MV-4-11 (cell line): ENCODE data around the gene PLXNB3.

ENCODE experiments used
- DNase-seq: peaks from one replicate; lab custom pipeline; 2025; lab: John Stamatoyannopoulos, UW

The PLXNB3 gene

GRCh38 chrX:153773741-153774575 is 9.9 kb downstream of the PLXNB3 start:
- DNase-seq = no peak

- no peak for DNase-seq
These were observed 10.7 kb downstream of the PLXNB3 start for GRCh38 chrX:153774576-153775292.

- DNase-seq = no peak
These were observed 11.5 kb downstream of the PLXNB3 start for GRCh38 chrX:153775293-153776119.

GRCh38 chrX:153776120-153776599 is 12.1 kb downstream of the PLXNB3 start:
- no peak for DNase-seq

GRCh38 chrX:153776611-153777045 is 12.6 kb downstream of the PLXNB3 start:
- DNase-seq = no peak

DNA sequence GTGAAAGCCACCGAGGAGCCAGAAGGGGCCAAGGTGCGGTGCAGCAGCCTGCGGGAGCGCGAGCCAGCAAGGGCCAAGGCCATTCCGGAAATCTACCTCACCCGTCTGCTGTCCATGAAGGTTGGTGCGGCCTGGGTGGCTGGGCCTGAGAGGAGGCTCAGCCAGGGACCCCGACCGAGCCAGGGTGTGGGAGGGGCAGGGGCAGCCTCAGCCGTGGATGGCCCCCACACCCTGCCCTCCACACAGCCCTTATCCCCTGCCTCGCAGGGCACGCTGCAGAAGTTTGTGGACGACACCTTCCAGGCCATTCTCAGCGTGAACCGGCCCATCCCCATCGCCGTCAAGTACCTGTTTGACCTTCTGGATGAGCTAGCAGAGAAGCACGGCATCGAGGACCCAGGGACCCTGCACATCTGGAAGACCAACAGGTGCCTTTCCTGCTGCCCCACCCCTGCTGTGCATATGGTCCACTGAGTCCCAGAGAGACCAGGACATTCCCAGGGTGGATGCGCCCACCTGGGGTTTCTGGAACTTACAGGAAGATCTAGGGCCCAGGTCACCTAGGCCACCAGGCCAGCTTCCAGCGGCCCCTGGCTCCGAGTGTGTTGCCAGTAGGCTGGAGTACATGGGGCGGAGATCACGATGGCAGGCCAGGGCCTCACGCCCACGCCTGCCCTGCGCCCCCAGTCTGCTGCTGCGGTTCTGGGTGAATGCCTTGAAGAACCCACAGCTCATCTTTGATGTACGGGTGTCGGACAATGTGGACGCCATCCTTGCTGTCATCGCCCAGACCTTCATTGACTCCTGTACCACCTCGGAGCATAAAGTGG is 13.4 kb downstream of the PLXNB3 start:
- DNase-seq = no peak

DNA sequence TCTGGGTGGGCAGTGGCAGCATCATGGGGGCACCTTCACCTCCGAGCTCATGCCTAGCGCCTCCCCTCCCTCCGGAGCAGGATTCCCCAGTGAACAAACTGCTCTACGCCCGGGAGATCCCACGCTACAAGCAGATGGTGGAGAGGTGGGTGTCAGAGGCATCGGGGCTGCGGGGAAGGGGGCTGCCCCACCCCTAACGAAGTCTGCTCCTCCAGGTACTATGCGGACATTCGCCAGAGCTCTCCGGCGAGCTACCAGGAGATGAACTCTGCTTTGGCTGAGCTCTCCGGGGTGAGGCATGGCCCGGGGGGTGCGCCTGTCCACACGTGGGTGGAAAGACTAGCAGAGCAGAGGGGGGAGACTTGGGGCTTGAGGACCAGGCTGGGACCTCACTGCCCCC is 14.1 kb downstream of the PLXNB3 start:
- DNase-seq = no peak

- DNase-seq = peak; percentile 17
These were observed 14.6 kb downstream of the PLXNB3 start for GRCh38 chrX:153778684-153779101.

DNA sequence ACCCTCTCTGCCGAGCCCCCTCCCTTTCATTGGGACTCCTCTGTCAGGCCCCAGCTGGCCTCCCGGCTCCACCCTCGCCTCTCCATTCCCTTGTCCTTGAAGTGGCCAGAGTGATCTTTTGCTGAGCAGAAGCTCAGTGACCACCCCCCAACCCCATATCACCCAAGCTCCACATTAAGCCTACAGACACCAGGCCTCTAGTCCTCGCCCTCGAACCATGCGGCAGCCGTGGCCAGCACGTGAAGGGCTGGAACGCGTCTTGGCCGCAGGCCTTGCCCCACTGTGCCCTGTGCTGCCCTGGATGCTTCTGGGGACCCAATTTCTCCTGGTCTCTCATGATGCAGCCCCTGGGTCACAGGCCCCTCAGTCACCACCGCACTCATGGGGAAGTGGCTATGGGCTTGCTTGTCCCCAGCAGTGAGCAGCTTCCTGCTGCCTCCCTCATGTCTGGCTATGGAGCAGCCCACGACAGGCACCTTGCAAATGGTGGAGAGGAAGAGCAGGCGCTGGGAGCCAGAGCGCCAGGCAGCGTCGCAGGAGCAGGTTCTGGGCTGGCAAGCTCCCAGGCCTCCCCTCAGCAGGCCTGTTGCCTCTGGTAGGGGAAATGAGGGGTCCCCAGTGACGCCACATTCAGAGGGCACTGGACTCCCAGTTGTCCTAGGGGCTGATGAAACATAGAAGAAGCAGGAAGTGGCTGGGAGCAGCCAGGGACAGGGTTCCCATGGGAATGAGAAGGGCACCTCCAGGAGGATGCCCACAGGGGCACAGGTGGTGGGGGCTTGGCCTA is 16.0 kb downstream of the PLXNB3 start:
- peak; percentile 8 for DNase-seq

- DNase-seq = no peak
These were observed 16.8 kb downstream of the PLXNB3 start, which contains the start of gene SRPK3 for GRCh38 chrX:153780678-153781427. SRPK3 (plus strand) TSS chrX:153781041; CDS start chrX:153781087, 46 bp downstream.

- no peak for DNase-seq
These were observed 17.5 kb downstream of the PLXNB3 start for GRCh38 chrX:153781428-153782047.

DNA sequence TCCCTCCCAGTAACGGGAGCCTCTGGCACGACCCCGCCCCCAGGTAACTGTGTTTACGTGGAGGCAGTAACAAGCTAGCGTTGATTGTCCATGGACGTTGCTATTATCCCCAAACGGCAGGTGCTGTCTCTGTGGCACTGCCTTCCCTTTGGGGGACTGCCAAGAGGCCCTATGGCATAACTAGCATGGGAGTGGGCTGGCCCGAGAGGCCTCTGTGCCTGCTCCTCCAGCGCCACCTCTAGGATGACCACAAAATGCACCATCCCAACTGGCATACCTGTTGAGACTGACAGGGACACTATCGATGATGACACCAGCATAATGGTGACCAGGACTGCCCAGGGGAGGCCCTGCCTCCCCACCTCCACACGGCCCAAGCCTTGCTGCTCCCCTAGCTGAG is 18.3 kb downstream of the PLXNB3 start:
- no peak for DNase-seq

DNA sequence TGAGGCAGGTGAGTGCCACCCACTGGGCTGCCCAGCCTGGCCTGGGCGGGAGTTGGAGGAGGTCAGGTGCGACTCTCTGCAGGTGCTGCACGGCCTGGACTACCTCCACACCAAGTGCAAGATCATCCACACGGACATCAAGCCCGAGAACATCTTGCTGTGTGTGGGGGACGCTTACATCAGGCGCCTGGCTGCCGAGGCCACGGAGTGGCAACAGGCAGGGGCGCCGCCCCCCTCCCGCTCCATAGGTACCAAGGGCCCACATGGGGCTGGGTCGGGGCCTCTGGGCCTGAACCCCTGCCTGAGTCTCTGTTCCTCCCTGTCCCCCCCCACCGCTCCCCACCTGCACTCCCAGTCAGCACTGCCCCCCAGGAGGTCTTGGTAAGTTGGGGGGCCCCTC is 18.8 kb downstream of the PLXNB3 start:
- no peak for DNase-seq

- DNase-seq = no peak
These were observed 19.4 kb downstream of the PLXNB3 start for GRCh38 chrX:153783378-153784013.

GRCh38 chrX:153784325-153784967 is 20.4 kb downstream of the PLXNB3 start:
- DNase-seq = no peak

- DNase-seq = no peak
These were observed 22.6 kb downstream of the PLXNB3 start for GRCh38 chrX:153786669-153787068.

DNA sequence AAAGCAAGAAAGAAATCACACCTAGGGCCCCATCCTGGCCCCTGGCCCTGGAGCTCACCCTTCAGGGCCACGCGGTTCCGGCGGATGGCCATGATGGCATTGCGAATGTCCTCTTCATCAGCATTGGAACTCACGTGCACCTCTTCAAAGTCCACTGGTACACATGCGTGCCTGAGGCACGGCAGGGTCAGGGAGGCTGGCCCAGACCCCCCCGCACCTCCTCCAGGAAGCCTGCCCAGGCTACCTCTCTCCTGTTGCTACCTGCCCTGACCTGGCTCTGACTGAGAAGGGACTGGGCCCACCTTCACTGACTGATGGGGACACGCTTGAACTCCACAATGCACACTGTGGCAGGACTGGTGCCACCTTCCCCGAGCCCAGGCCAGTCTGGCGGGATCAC is 25.6 kb downstream of the PLXNB3 start:
- DNase-seq = no peak
